Heart right ventricle (tissue), 16 donors: ENCODE measurements around the gene DRAM2. TPM values are rescaled to one million over a fixed set of nuclear protein-coding genes. Genes with fewer than 3 reads are reported as not detected.
"Not testable (repeated sequence)": the region's sequence is repeated elsewhere in the genome, so short reads cannot be mapped to it uniquely, and the experiment has no call there.

Source experiments
- ATAC-seq, 8 donors: fragments of 200-7000 bp; cut with Tn5 transposase; one replicate each; pipeline ENCODE4 v1.9.1; 2020; ENCODE audit warnings: mild to moderate bottlenecking in 8 of 8, moderate library complexity in 8 of 8, moderate number of reproducible peaks in 1 of 8
- DNase-seq, 2 donors: peaks; one replicate each; pipeline ENCODE4 v3.0.0-alpha.2; 2020
- H3K27ac ChIP-seq, 10 donors: fragments of 200-600 bp; sonication (generic) in 2 of 10; one replicate each; pipeline versions ENCODE4 v1.5.0 to v1.8.0; 2020 to 2022; ENCODE audit warnings: mild to moderate bottlenecking in 3 of 10
- H3K27me3 ChIP-seq, 7 donors: fragments of 200-600 bp; one replicate each; pipeline ENCODE4 v1.8.0; 2021 to 2022; ENCODE audit warnings: mild to moderate bottlenecking in 2 of 7
- H3K36me3 ChIP-seq, 9 donors: fragments of 200-600 bp; sonication (generic) in 1 of 9; one replicate each; pipeline versions ENCODE4 v1.5.0 to v1.8.0; 2020 to 2022; ENCODE audit warnings: mild to moderate bottlenecking in 2 of 9
- H3K4me1 ChIP-seq, 9 donors: fragments of 200-600 bp; sonication (generic) in 1 of 9; one replicate each; pipeline versions ENCODE4 v1.5.0 to v1.8.0; 2020 to 2022; ENCODE audit warnings: mild to moderate bottlenecking in 4 of 9
- H3K4me3 ChIP-seq, 10 donors: fragments of 200-600 bp; sonication (generic) in 2 of 10; one replicate each; pipeline versions ENCODE4 v1.5.0 to v1.8.0; 2020 to 2022; ENCODE audit warnings: mild to moderate bottlenecking in 7 of 10, moderate library complexity in 2 of 10
- H3K9me3 ChIP-seq, 11 donors: fragments of 200-600 bp in 10 of 11; sonication (generic) in 2 of 11; one replicate each; pipeline versions ENCODE4 v1.5.0 to v1.8.0; 2013 to 2022; ENCODE audit warnings: mild to moderate bottlenecking in 2 of 11, control low read depth in 1 of 11, moderate library complexity in 1 of 11
- CTCF ChIP-seq, 9 donors: fragments of 200-600 bp; sonication (generic) in 2 of 9; IDR thresholded peaks; one replicate each; pipeline versions ENCODE4 v1.5.0 to v1.8.0; 2021 to 2022; ENCODE audit warnings: antibody characterized with exemption in 9 of 9, mild to moderate bottlenecking in 5 of 9, moderate library complexity in 1 of 9
- WGBS, 2 donors: extraction: QIAGEN DNeasy Blood & Tissue Kit; methylation state at CpG; one replicate each; pipeline ENCODE4 v1.1.7; 2013; ENCODE audit warnings: inconsistent platforms in 1 of 2; 5-methylcytosine and 5-hydroxymethylcytosine counted together
- intact Hi-C, 10 donors: fragments of 100-400 bp; cut with DNase I; formaldehyde crosslinking; loops; one replicate each; pipeline versions ENCODE4 v1.11.1 to v1.14.2; 2022
- polyA plus RNA-seq, 2 donors: library from polyadenylated mRNA; stranded (reverse); fragments of 200-250 nt; gene quantifications; one replicate each; pipeline ENCODE4 v1.2.3, GENCODE V29; 2013
- total RNA-seq, 10 donors: library from RNA; stranded (reverse); fragmentation: NEBNext Ultra II Directional in 3 of 10; extraction: Animal tissue kit (Norgen Biotek cat#: 25700) in 3 of 10; gene quantifications; one replicate each; pipeline versions ENCODE4 v1.2.1 to v1.2.4, GENCODE V29; 2021 to 2023
- donor health status: Arrhythmogenic right ventricular cardiomyopathy.
- donor health status: ischemic (EF 13 %, LVEDD 7.1; RV severe dilation, severe dysfunction).
- donor health status: healthy with polysubstance abuse.
- donor health status: DM: no; HTN: yes; CAD: no.
- donor health status: DM: no; HTN: no; CAD: no.
- donor health status: ischemic (EF 25% LVEDD 6.9; RV normal size, moderate dysfunction).
- donor health status: ischemic (EF 25% LVEDD 5.7; RV mildly dilated, moderate dysfunction).
- donor health status: healthy.
- donor health status: DM: yes; HTN: yes; CAD: no.
- donor health status: Ischemic cardiomyopathy.
- donor health status: ischemic (EF 35%, LVEDD 5.7; RV mildly dilated, moderate dysfunction).
- donor health status: nonischemic (EF 11% LVEDD 7.7; RV severe dilation, severe dysfunction).
- donor health status: DM: yes; HTN: yes; CAD: no.
- donor health status: PGD.
- donor health status: ischemic (EF 29% LVEDD 5.4; RV normal size, mild dysfunction).
- donor health status: nonischemic (EF 23%, LVEDD 6.1; RV moderate dilation, normal function).

DRAM2 gene
- total and polyA plus RNA-seq, 12 donors = 26.7 to 49.5 (median 34.5) TPM

- TF ChIP-seq CTCF (IDR thresholded peaks at IDR 0.05) = no peak
- H3K4me1 ChIP-seq = no peaks in the 10 kb centered on the region
- 88 to 96% methylated on average over 5 of the region's 5 CpGs for WGBS, 2 donors
- H3K27ac ChIP-seq = no peak overlapping the region
- no peak overlapping the region for H3K4me3 ChIP-seq
- H3K9me3 ChIP-seq = peaks cover 0 to 64% (median 12%) of the 10 kb centered on the region in 11 donors
- DNase-seq (no peak), ATAC-seq (no peak)
- no peaks in the 10 kb centered on the region for H3K36me3 ChIP-seq
- H3K27me3 ChIP-seq = no peaks in the 10 kb centered on the region
- intact Hi-C loops = no loop called here
Observed at GRCh38 chr1:111101854-111102642, 37.8 kb downstream of the DRAM2 start.

- peaks cover 0 to 83% (median 20%) of the 10 kb centered on the region in 11 donors for H3K9me3 ChIP-seq
- no peak for ATAC-seq
- no peaks in the 10 kb centered on the region for H3K36me3 ChIP-seq
- no peaks in the 10 kb centered on the region for H3K27me3 ChIP-seq
- no peak for TF ChIP-seq CTCF (IDR thresholded peaks at IDR 0.05)
- DNase-seq = no peak
- no peak overlapping the region for H3K4me3 ChIP-seq
- no peaks in the 10 kb centered on the region for H3K4me1 ChIP-seq
- WGBS, 2 donors = 70 to 81% methylated on average over 1 of the region's 1 CpG
- H3K27ac ChIP-seq = no peak overlapping the region
- intact Hi-C loops = no loop called here
Observed at GRCh38 chr1:111099289-111099688, 40.6 kb downstream of the DRAM2 start.

GRCh38 chr1:111097356-111098099 lies 42.4 kb downstream of the DRAM2 start:
- Histone ChIP-seq H3K36me3 (no peaks in the 10 kb centered on the region), H3K4me1 (no peaks in the 10 kb centered on the region), H3K4me3 (no peak overlapping the region), H3K27ac (no peak overlapping the region), H3K9me3 (peaks cover 0 to 86% (median 26%) of the 10 kb centered on the region in 11 donors), H3K27me3 (no peaks in the 10 kb centered on the region)
- DNase-seq (no peak), ATAC-seq (no peak)
- intact Hi-C loops = no loop called here
- TF ChIP-seq CTCF (IDR thresholded peaks at IDR 0.05) = no peak
- 84 to 85% methylated on average over 2 of the region's 2 CpGs for WGBS, 2 donors

- H3K36me3 ChIP-seq, H3K4me3 ChIP-seq, DNase-seq, H3K4me1 ChIP-seq, ATAC-seq, H3K27ac ChIP-seq, H3K27me3 ChIP-seq, intact Hi-C loops: not testable (repeated sequence)
- WGBS, 2 donors = 89 to 93% methylated on average over 3 of the region's 3 CpGs
- peaks cover 0 to 69% (median 26%) of the 10 kb centered on the region in 11 donors for H3K9me3 ChIP-seq
Observed at GRCh38 chr1:111095421-111095820, 44.5 kb downstream of the DRAM2 start.
